Astrocyte (in vitro differentiated cells and primary cell): Measurements from ENCODE around the gene PCDHA7. TPM values are rescaled to one million over a fixed set of nuclear protein-coding genes. Genes with fewer than 3 reads are reported as not detected.

Experiments
- DNase-seq: peaks from one replicate; pipeline ENCODE4 v3.0.0-alpha.2; 2010; ENCODE audit warnings: low read depth
- FAIRE-seq: peaks from 2 replicates; lab custom pipeline; 2011; peaks lifted over from hg19 to GRCh38; lab: Jason Lieb, UNC
- H2AFZ ChIP-seq: 2 replicates; pipeline ENCODE4 v1.6.0; 2012; ENCODE audit warnings: low read depth, low read length, inconsistent platforms
- H3K27ac ChIP-seq: 2 replicates; pipeline ENCODE4 v1.5.1; 2011; ENCODE audit warnings: low read depth, low read length, inconsistent platforms
- H3K27me3 ChIP-seq: 2 replicates; pipeline ENCODE4 v1.6.0; 2011; ENCODE audit warnings: low read length, inconsistent platforms; ENCODE audit not compliant: insufficient read depth
- H3K36me3 ChIP-seq: 2 replicates; pipeline ENCODE4 v1.5.1; 2011; ENCODE audit warnings: low read length, inconsistent platforms; ENCODE audit not compliant: insufficient read depth
- H3K4me1 ChIP-seq: 2 replicates; pipeline ENCODE4 v1.5.1; 2011; ENCODE audit warnings: low read length, inconsistent platforms; ENCODE audit not compliant: insufficient read depth
- H3K4me2 ChIP-seq: 2 replicates; pipeline ENCODE4 v1.6.0; 2012; ENCODE audit warnings: low read length, inconsistent platforms
- H3K4me3 ChIP-seq: 2 replicates; pipeline ENCODE4 v1.5.1; 2011; ENCODE audit warnings: low read depth, mild to moderate bottlenecking, low read length, inconsistent platforms; ENCODE audit not compliant: insufficient read depth
- H3K79me2 ChIP-seq: 2 replicates; pipeline ENCODE4 v1.6.0; 2012; ENCODE audit warnings: mild to moderate bottlenecking, low read length, inconsistent platforms; ENCODE audit not compliant: insufficient read depth
- H3K9ac ChIP-seq: 2 replicates; pipeline ENCODE4 v1.6.0; 2012; ENCODE audit warnings: mild to moderate bottlenecking, low read length, inconsistent platforms
- H3K9me3 ChIP-seq: 2 replicates; pipeline ENCODE4 v1.5.1; 2012; ENCODE audit warnings: low read depth, mild to moderate bottlenecking, low read length, inconsistent platforms; ENCODE audit not compliant: insufficient read depth
- H4K20me1 ChIP-seq: 2 replicates; pipeline ENCODE4 v1.6.0; 2012; ENCODE audit warnings: low read length, inconsistent platforms; ENCODE audit not compliant: insufficient read depth
- H3K27ac Mint-ChIP-seq: one replicate; pipeline ENCODE4 v1.8.0; 2021; ENCODE audit warnings: mild to moderate bottlenecking, mixed read lengths; ENCODE audit not compliant: unreplicated experiment
- H3K27me3 Mint-ChIP-seq: one replicate; pipeline ENCODE4 v1.8.0; 2021; ENCODE audit warnings: low read depth, mixed read lengths; ENCODE audit not compliant: unreplicated experiment
- H3K36me3 Mint-ChIP-seq: one replicate; pipeline ENCODE4 v1.8.0; 2021; ENCODE audit warnings: low read depth, mixed read lengths; ENCODE audit not compliant: unreplicated experiment
- H3K4me1 Mint-ChIP-seq: one replicate; pipeline ENCODE4 v1.8.0; 2021; ENCODE audit warnings: low read depth, mixed read lengths; ENCODE audit not compliant: unreplicated experiment
- H3K4me3 Mint-ChIP-seq: one replicate; pipeline ENCODE4 v1.8.0; 2021; ENCODE audit warnings: mild to moderate bottlenecking, moderate library complexity, mixed read lengths; ENCODE audit not compliant: unreplicated experiment
- H3K9me3 Mint-ChIP-seq: one replicate; pipeline ENCODE4 v1.8.0; 2021; ENCODE audit warnings: mild to moderate bottlenecking, mixed read lengths; ENCODE audit not compliant: unreplicated experiment
- EZH2 ChIP-seq: IDR thresholded peaks from 2 replicates; pipeline ENCODE4 v1.6.1; 2012; ENCODE audit warnings: mild to moderate bottlenecking, low read length, inconsistent platforms; ENCODE audit not compliant: insufficient read depth
- total RNA-seq: library from RNA; stranded (reverse); gene quantifications from 2 replicates; pipeline ENCODE4 v1.2.1, GENCODE V29; 2021
- TF ChIP-seq, protein P1 (sequence below): IDR thresholded peaks from 2 replicates; pipeline ENCODE4 v1.5.1; 2011; ENCODE audit warnings: low read depth, mild to moderate bottlenecking, inconsistent platforms, low read length, moderate library complexity; ENCODE audit not compliant: insufficient read depth

The PCDHA7 gene
- total RNA-seq, 1 donor from 2014 or later, result 2.6 TPM

DNA sequence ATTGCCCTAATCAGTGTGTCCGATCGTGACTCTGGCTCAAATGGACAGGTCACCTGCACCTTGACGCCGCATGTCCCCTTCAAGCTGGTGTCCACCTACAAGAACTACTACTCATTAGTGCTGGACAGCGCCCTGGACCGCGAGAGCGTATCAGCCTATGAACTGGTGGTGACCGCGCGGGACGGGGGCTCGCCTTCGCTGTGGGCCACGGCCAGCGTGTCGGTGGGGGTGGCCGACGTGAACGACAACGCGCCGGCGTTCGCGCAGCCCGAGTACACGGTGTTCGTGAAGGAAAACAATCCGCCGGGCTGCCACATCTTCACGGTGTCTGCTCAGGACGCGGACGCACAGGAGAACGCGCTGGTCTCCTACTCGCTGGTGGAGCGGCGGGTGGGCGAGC lies 49.3 kb downstream of the PCDHA7 start:
- no peak overlapping the region for H3K4me3 ChIP-seq
- FAIRE-seq (no peak), DNase-seq (no peak)
- no peak overlapping the region for H3K27ac ChIP-seq
- Mint-ChIP-seq H3K4me1 (no peaks in the 10 kb centered on the region), H3K9me3 (peaks cover 6% of the 10 kb centered on the region), H3K27ac (no peak overlapping the region), H3K36me3 (peaks cover 18% of the 10 kb centered on the region), H3K27me3 (no peaks in the 10 kb centered on the region), H3K4me3 (no peak overlapping the region)
- H3K27me3 ChIP-seq, result no peaks in the 10 kb centered on the region
- H3K36me3 ChIP-seq, result no peaks in the 10 kb centered on the region
- TF ChIP-seq, protein P1, sequence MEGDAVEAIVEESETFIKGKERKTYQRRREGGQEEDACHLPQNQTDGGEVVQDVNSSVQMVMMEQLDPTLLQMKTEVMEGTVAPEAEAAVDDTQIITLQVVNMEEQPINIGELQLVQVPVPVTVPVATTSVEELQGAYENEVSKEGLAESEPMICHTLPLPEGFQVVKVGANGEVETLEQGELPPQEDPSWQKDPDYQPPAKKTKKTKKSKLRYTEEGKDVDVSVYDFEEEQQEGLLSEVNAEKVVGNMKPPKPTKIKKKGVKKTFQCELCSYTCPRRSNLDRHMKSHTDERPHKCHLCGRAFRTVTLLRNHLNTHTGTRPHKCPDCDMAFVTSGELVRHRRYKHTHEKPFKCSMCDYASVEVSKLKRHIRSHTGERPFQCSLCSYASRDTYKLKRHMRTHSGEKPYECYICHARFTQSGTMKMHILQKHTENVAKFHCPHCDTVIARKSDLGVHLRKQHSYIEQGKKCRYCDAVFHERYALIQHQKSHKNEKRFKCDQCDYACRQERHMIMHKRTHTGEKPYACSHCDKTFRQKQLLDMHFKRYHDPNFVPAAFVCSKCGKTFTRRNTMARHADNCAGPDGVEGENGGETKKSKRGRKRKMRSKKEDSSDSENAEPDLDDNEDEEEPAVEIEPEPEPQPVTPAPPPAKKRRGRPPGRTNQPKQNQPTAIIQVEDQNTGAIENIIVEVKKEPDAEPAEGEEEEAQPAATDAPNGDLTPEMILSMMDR, result no peak
- no peak for TF ChIP-seq EZH2
- H3K9ac ChIP-seq, result no peak overlapping the region
- H3K4me1 ChIP-seq, result no peaks in the 10 kb centered on the region
- no peak overlapping the region for H2AFZ ChIP-seq
- no peak overlapping the region for H3K4me2 ChIP-seq
- H4K20me1 ChIP-seq, result no peaks in the 10 kb centered on the region
- no peaks in the 10 kb centered on the region for H3K79me2 ChIP-seq
- H3K9me3 ChIP-seq, result peaks cover 10% of the 10 kb centered on the region

GRCh38 chr5:140883927-140884697 lies 50.0 kb downstream of the PCDHA7 start:
- Histone ChIP-seq H3K9me3 (peaks cover 10% of the 10 kb centered on the region), H3K4me2 (no peak overlapping the region), H4K20me1 (no peaks in the 10 kb centered on the region), H3K4me1 (no peaks in the 10 kb centered on the region), H3K27me3 (no peaks in the 10 kb centered on the region), H3K27ac (no peak overlapping the region), H2AFZ (no peak overlapping the region), H3K9ac (no peak overlapping the region), H3K79me2 (no peaks in the 10 kb centered on the region), H3K4me3 (no peak overlapping the region), H3K36me3 (no peaks in the 10 kb centered on the region)
- peaks cover 4% of the 10 kb centered on the region for H3K9me3 Mint-ChIP-seq
- DNase-seq (no peak), FAIRE-seq (no peak)
- H3K27ac Mint-ChIP-seq, result no peak overlapping the region
- no peaks in the 10 kb centered on the region for H3K27me3 Mint-ChIP-seq
- H3K36me3 Mint-ChIP-seq, result peaks cover 18% of the 10 kb centered on the region
- no peak overlapping the region for H3K4me3 Mint-ChIP-seq
- TF ChIP-seq, protein P1, result no peak
- no peak for TF ChIP-seq EZH2
- H3K4me1 Mint-ChIP-seq, result no peaks in the 10 kb centered on the region

Other genes with a start within 250 kb of the PCDHA7 start
- gene CD14, start 201.1 kb upstream of the PCDHA7 start, total RNA-seq, result 0.16 and 0.34 TPM in 2 replicates
- 7.0 and 8.0 TPM in 2 replicates for gene TMCO6, start 194.8 kb upstream of the PCDHA7 start, total RNA-seq
- 55.9 and 62.3 TPM in 2 replicates for gene NDUFA2, start 186.6 kb upstream of the PCDHA7 start, total RNA-seq
- gene IK, start 186.4 kb upstream of the PCDHA7 start, total RNA-seq, result 67.3 and 71.6 TPM in 2 replicates
- gene WDR55, start 169.4 kb upstream of the PCDHA7 start, total RNA-seq, result 28.8 and 31.2 TPM in 2 replicates
- gene DND1, start 160.7 kb upstream of the PCDHA7 start, total RNA-seq, result 1.4 and 1.7 TPM in 2 replicates
- 84.6 and 95.2 TPM in 2 replicates for gene HARS1, start 142.9 kb upstream of the PCDHA7 start, total RNA-seq
- 26.5 and 29.9 TPM in 2 replicates for gene HARS2, start 142.8 kb upstream of the PCDHA7 start, total RNA-seq
- 53.5 and 57.4 TPM in 2 replicates for gene ZMAT2, start 133.8 kb upstream of the PCDHA7 start, total RNA-seq
- not detected in 2 replicates for gene PCDHA1, start 48.1 kb upstream of the PCDHA7 start, total RNA-seq
- 2.3 and 2.5 TPM in 2 replicates for gene PCDHA2, start 39.4 kb upstream of the PCDHA7 start, total RNA-seq
- gene PCDHA3, start 33.2 kb upstream of the PCDHA7 start, total RNA-seq, result 0.84 and 1.1 TPM in 2 replicates
- 9.5 and 9.6 TPM in 2 replicates for gene PCDHA4, start 27.2 kb upstream of the PCDHA7 start, total RNA-seq
- 1.0 and 1.7 TPM in 2 replicates for gene PCDHA5, start 12.7 kb upstream of the PCDHA7 start, total RNA-seq
- 2.7 TPM in 2 replicates for gene PCDHA6, start 6.3 kb upstream of the PCDHA7 start, total RNA-seq
- 0.99 and 1.0 TPM in 2 replicates for gene PCDHA8, start 6.9 kb downstream of the PCDHA7 start, total RNA-seq
- gene PCDHA9, start 14.1 kb downstream of the PCDHA7 start, total RNA-seq, result 0.95 and 1.1 TPM in 2 replicates
- gene PCDHA10, start 21.6 kb downstream of the PCDHA7 start, total RNA-seq, result 15.5 and 16.0 TPM in 2 replicates
- 4.9 and 5.8 TPM in 2 replicates for gene PCDHA11, start 34.7 kb downstream of the PCDHA7 start, total RNA-seq
- gene PCDHA12, start 41.0 kb downstream of the PCDHA7 start, total RNA-seq, result 13.8 and 16.0 TPM in 2 replicates
- 1.2 and 1.7 TPM in 2 replicates for gene PCDHA13, start 47.9 kb downstream of the PCDHA7 start, total RNA-seq
- 5.7 and 5.9 TPM in 2 replicates for gene PCDHAC1, start 92.0 kb downstream of the PCDHA7 start, total RNA-seq
- gene PCDHAC2, start 132.2 kb downstream of the PCDHA7 start, total RNA-seq, result 6.9 and 7.7 TPM in 2 replicates
- gene PCDHB1, start 217.1 kb downstream of the PCDHA7 start, total RNA-seq, result not detected in 2 replicates